ENCODE results near the gene ATP2C1. TPM values are rescaled to one million over a fixed set of nuclear protein-coding genes. Genes with fewer than 3 reads are reported as not detected.
"Not testable (repeated sequence)": the region's sequence is repeated elsewhere in the genome, so short reads cannot be mapped to it uniquely, and the experiment has no call there.

ATP2C1 gene
- total and polyA plus RNA-seq, 2 donors = 40.6 to 60.2 TPM

GRCh38 chr3:130853581-130853980 lies 40.3 kb upstream of the ATP2C1 start:
- DNase-seq (ENCODE audit: low read depth in 6 of 9, low spot score in 9 of 9) = no peak
- Histone ChIP-seq H3K27ac (ENCODE audit: low read depth in 1 of 2, low read length in 1 of 2) (no peak overlapping the region), H3K27me3 (ENCODE audit: control insufficient read depth in 2 of 2, insufficient read depth in 1 of 2, low read length in 1 of 2) (no peaks in the 10 kb centered on the region), H3K36me3 (ENCODE audit: control insufficient read depth in 2 of 2, insufficient read depth in 2 of 2, low read length in 1 of 2) (no peaks in the 10 kb centered on the region), H3K9me3 (ENCODE audit: control insufficient read depth in 2 of 2, insufficient read depth in 1 of 2, low read length in 1 of 2) (no peaks in the 10 kb centered on the region), H3K4me3 (ENCODE audit: low read length in 2 of 2) (no peak overlapping the region), H3K4me1 (ENCODE audit: control insufficient read depth in 2 of 2, insufficient read depth in 2 of 2, low read length in 2 of 2) (peaks cover 19 to 20% of the 10 kb centered on the region in 2 donors)
- WGBS = 10% methylated on average over 2 of the region's 2 CpGs

GRCh38 chr3:130854208-130854864 lies 39.5 kb upstream of the ATP2C1 start:
- Histone ChIP-seq H3K9me3 (ENCODE audit: control insufficient read depth in 2 of 2, insufficient read depth in 1 of 2, low read length in 1 of 2) (no peaks in the 10 kb centered on the region), H3K27ac (ENCODE audit: low read depth in 1 of 2, low read length in 1 of 2) (no peak overlapping the region), H3K4me1 (ENCODE audit: control insufficient read depth in 2 of 2, insufficient read depth in 2 of 2, low read length in 2 of 2) (peaks cover 12 to 13% of the 10 kb centered on the region in 2 donors), H3K27me3 (ENCODE audit: control insufficient read depth in 2 of 2, insufficient read depth in 1 of 2, low read length in 1 of 2) (no peaks in the 10 kb centered on the region), H3K36me3 (ENCODE audit: control insufficient read depth in 2 of 2, insufficient read depth in 2 of 2, low read length in 1 of 2) (no peaks in the 10 kb centered on the region), H3K4me3 (ENCODE audit: low read length in 2 of 2) (no peak overlapping the region)
- DNase-seq (ENCODE audit: low read depth in 6 of 9, low spot score in 9 of 9) = no peak
- WGBS = 84% methylated on average over 5 of the region's 5 CpGs

GRCh38 chr3:130857336-130858026 lies 36.4 kb upstream of the ATP2C1 start:
- no peaks in the 10 kb centered on the region for H3K36me3 ChIP-seq (ENCODE audit: control insufficient read depth in 2 of 2, insufficient read depth in 2 of 2, low read length in 1 of 2)
- WGBS = 42% methylated on average over 4 of the region's 4 CpGs
- H3K9me3 ChIP-seq (ENCODE audit: control insufficient read depth in 2 of 2, insufficient read depth in 1 of 2, low read length in 1 of 2) = no peaks in the 10 kb centered on the region
- no peak for DNase-seq (ENCODE audit: low read depth in 6 of 9, low spot score in 9 of 9)
- no peak overlapping the region for H3K27ac ChIP-seq (ENCODE audit: low read depth in 1 of 2, low read length in 1 of 2)
- H3K4me3 ChIP-seq (ENCODE audit: low read length in 2 of 2) = no peak overlapping the region
- H3K4me1 ChIP-seq (ENCODE audit: control insufficient read depth in 2 of 2, insufficient read depth in 2 of 2, low read length in 2 of 2) = no peaks in the 10 kb centered on the region
- H3K27me3 ChIP-seq (ENCODE audit: control insufficient read depth in 2 of 2, insufficient read depth in 1 of 2, low read length in 1 of 2) = no peaks in the 10 kb centered on the region

GRCh38 chr3:130862130-130862529 lies 31.8 kb upstream of the ATP2C1 start:
- H3K4me3 ChIP-seq (ENCODE audit: low read length in 2 of 2); H3K4me1 ChIP-seq (ENCODE audit: control insufficient read depth in 2 of 2, insufficient read depth in 2 of 2, low read length in 2 of 2); DNase-seq (ENCODE audit: low read depth in 6 of 9, low spot score in 9 of 9); H3K9me3 ChIP-seq (ENCODE audit: control insufficient read depth in 2 of 2, insufficient read depth in 1 of 2, low read length in 1 of 2); H3K27ac ChIP-seq (ENCODE audit: low read depth in 1 of 2, low read length in 1 of 2); H3K27me3 ChIP-seq (ENCODE audit: control insufficient read depth in 2 of 2, insufficient read depth in 1 of 2, low read length in 1 of 2); H3K36me3 ChIP-seq (ENCODE audit: control insufficient read depth in 2 of 2, insufficient read depth in 2 of 2, low read length in 1 of 2): not testable (repeated sequence)
- WGBS = 97% methylated on average over 8 of the region's 8 CpGs

GRCh38 chr3:130865489-130865888 lies 28.4 kb upstream of the ATP2C1 start:
- no peaks in the 10 kb centered on the region for H3K27me3 ChIP-seq (ENCODE audit: control insufficient read depth in 2 of 2, insufficient read depth in 1 of 2, low read length in 1 of 2)
- no peak overlapping the region for H3K27ac ChIP-seq (ENCODE audit: low read depth in 1 of 2, low read length in 1 of 2)
- no peaks in the 10 kb centered on the region for H3K9me3 ChIP-seq (ENCODE audit: control insufficient read depth in 2 of 2, insufficient read depth in 1 of 2, low read length in 1 of 2)
- no peaks in the 10 kb centered on the region for H3K36me3 ChIP-seq (ENCODE audit: control insufficient read depth in 2 of 2, insufficient read depth in 2 of 2, low read length in 1 of 2)
- H3K4me3 ChIP-seq (ENCODE audit: low read length in 2 of 2) = no peak overlapping the region
- H3K4me1 ChIP-seq (ENCODE audit: control insufficient read depth in 2 of 2, insufficient read depth in 2 of 2, low read length in 2 of 2) = no peaks in the 10 kb centered on the region
- 97% methylated on average over 2 of the region's 2 CpGs for WGBS
- no peak for DNase-seq (ENCODE audit: low read depth in 6 of 9, low spot score in 9 of 9)

- Histone ChIP-seq H3K27me3 (ENCODE audit: control insufficient read depth in 2 of 2, insufficient read depth in 1 of 2, low read length in 1 of 2) (no peaks in the 10 kb centered on the region), H3K9me3 (ENCODE audit: control insufficient read depth in 2 of 2, insufficient read depth in 1 of 2, low read length in 1 of 2) (no peaks in the 10 kb centered on the region), H3K4me3 (ENCODE audit: low read length in 2 of 2) (no peak overlapping the region), H3K27ac (ENCODE audit: low read depth in 1 of 2, low read length in 1 of 2) (no peak overlapping the region), H3K36me3 (ENCODE audit: control insufficient read depth in 2 of 2, insufficient read depth in 2 of 2, low read length in 1 of 2) (no peaks in the 10 kb centered on the region), H3K4me1 (ENCODE audit: control insufficient read depth in 2 of 2, insufficient read depth in 2 of 2, low read length in 2 of 2) (no peaks in the 10 kb centered on the region)
- no peak for DNase-seq (ENCODE audit: low read depth in 6 of 9, low spot score in 9 of 9)
These were observed 27.6 kb upstream of the ATP2C1 start for GRCh38 chr3:130866327-130866726.

GRCh38 chr3:130870423-130870822 lies 23.5 kb upstream of the ATP2C1 start:
- DNase-seq (ENCODE audit: low read depth in 6 of 9, low spot score in 9 of 9) = no peak
- WGBS = 93% methylated on average over 1 of the region's 1 CpG
- H3K27ac ChIP-seq (ENCODE audit: low read depth in 1 of 2, low read length in 1 of 2) = no peak overlapping the region

GRCh38 chr3:130876594-130876993 lies 17.3 kb upstream of the ATP2C1 start:
- no peak for DNase-seq (ENCODE audit: low read depth in 6 of 9, low spot score in 9 of 9)
- 92% methylated on average over 2 of the region's 2 CpGs for whole genome bisulfite sequencing
- H3K36me3 ChIP-seq (ENCODE audit: control insufficient read depth in 2 of 2, insufficient read depth in 2 of 2, low read length in 1 of 2) = no peaks in the 10 kb centered on the region

More at GRCh38 chr3:130870423-130870822, 23.5 kb upstream of the ATP2C1 start:
- Histone ChIP-seq H3K4me3 (ENCODE audit: low read length in 2 of 2) (no peak overlapping the region), H3K27me3 (ENCODE audit: control insufficient read depth in 2 of 2, insufficient read depth in 1 of 2, low read length in 1 of 2) (no peaks in the 10 kb centered on the region), H3K9me3 (ENCODE audit: control insufficient read depth in 2 of 2, insufficient read depth in 1 of 2, low read length in 1 of 2) (no peaks in the 10 kb centered on the region), H3K4me1 (ENCODE audit: control insufficient read depth in 2 of 2, insufficient read depth in 2 of 2, low read length in 2 of 2) (no peaks in the 10 kb centered on the region), H3K36me3 (ENCODE audit: control insufficient read depth in 2 of 2, insufficient read depth in 2 of 2, low read length in 1 of 2) (no peaks in the 10 kb centered on the region)

GRCh38 chr3:130878464-130878863 lies 15.4 kb upstream of the ATP2C1 start:
- no peak overlapping the region for H3K27ac ChIP-seq (ENCODE audit: low read depth in 1 of 2, low read length in 1 of 2)
- no peak overlapping the region for H3K4me3 ChIP-seq (ENCODE audit: low read length in 2 of 2)
- H3K9me3 ChIP-seq (ENCODE audit: control insufficient read depth in 2 of 2, insufficient read depth in 1 of 2, low read length in 1 of 2) = no peaks in the 10 kb centered on the region
- no peaks in the 10 kb centered on the region for H3K27me3 ChIP-seq (ENCODE audit: control insufficient read depth in 2 of 2, insufficient read depth in 1 of 2, low read length in 1 of 2)
- DNase-seq (ENCODE audit: low read depth in 6 of 9, low spot score in 9 of 9) = no peak
- H3K36me3 ChIP-seq (ENCODE audit: control insufficient read depth in 2 of 2, insufficient read depth in 2 of 2, low read length in 1 of 2) = no peaks in the 10 kb centered on the region
- H3K4me1 ChIP-seq (ENCODE audit: control insufficient read depth in 2 of 2, insufficient read depth in 2 of 2, low read length in 2 of 2) = no peaks in the 10 kb centered on the region

More at GRCh38 chr3:130876594-130876993, 17.3 kb upstream of the ATP2C1 start:
- H3K4me1 ChIP-seq (ENCODE audit: control insufficient read depth in 2 of 2, insufficient read depth in 2 of 2, low read length in 2 of 2) = no peaks in the 10 kb centered on the region
- H3K9me3 ChIP-seq (ENCODE audit: control insufficient read depth in 2 of 2, insufficient read depth in 1 of 2, low read length in 1 of 2) = no peaks in the 10 kb centered on the region
- no peaks in the 10 kb centered on the region for H3K27me3 ChIP-seq (ENCODE audit: control insufficient read depth in 2 of 2, insufficient read depth in 1 of 2, low read length in 1 of 2)
- no peak overlapping the region for H3K27ac ChIP-seq (ENCODE audit: low read depth in 1 of 2, low read length in 1 of 2)
- no peak overlapping the region for H3K4me3 ChIP-seq (ENCODE audit: low read length in 2 of 2)

Measured in thymus (tissue), 11 donors.